Posterior vena cava (tissue), 2 donors: Measurements from ENCODE around the gene GIMD1. TPM values are rescaled to one million over a fixed set of nuclear protein-coding genes. Genes with fewer than 3 reads are reported as not detected.
"Not testable (repeated sequence)": the region's sequence is repeated elsewhere in the genome, so short reads cannot be mapped to it uniquely, and the experiment has no call there.

Source experiments
- DNase-seq: peaks from one replicate; pipeline ENCODE4 v3.0.0-alpha.2; 2020; ENCODE audit warnings: low spot score
- intact Hi-C, 2 donors: fragments of 100-400 bp; cut with DNase I; formaldehyde crosslinking; loops; one replicate each; pipeline versions ENCODE4 v1.14.1 to v1.14.2; 2022 to 2023
- total RNA-seq, 2 donors: library from RNA; stranded (reverse); fragmentation: NEBNext Ultra II Directional; extraction: Animal tissue kit (Norgen Biotek cat#: 25700); gene quantifications; one replicate each; pipeline ENCODE4 v1.2.1, GENCODE V29; 2021
- donor health status: DM: yes; HTN: yes; CAD: no.
- donor health status: DM: yes; HTN: yes; CAD: no.

Gene GIMD1
- total RNA-seq, 2 donors from 2014 or later: not detected

- DNase-seq: no peak
- intact Hi-C loops: no loop called here
Observed at GRCh38 chr4:106358899-106359298, 9.7 kb downstream of the GIMD1 start.

- DNase-seq: no peak
- intact Hi-C loops: no loop called here
Observed at GRCh38 chr4:106355193-106355592, 13.4 kb downstream of the GIMD1 start.

DNA sequence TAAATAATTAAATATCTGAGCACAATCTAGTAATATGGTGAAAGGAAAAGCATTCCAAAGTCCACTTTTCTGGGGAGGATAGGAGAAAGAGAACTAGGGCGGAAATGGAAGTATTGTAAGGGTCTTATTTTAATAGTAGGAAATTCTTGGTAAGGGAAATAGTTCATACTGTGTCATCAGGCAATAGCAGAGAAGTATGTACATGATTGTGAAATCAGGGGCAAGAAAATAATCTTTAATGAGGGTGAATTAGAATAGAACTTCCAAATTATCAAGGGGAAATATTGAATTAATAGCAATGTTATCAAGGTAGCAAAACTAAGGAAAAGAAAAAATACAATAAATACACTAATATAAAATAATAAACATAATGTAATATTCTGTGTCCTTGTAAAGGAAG lies 14.8 kb downstream of the GIMD1 start:
- intact Hi-C loops: no loop called here
- no peak for DNase-seq

DNA sequence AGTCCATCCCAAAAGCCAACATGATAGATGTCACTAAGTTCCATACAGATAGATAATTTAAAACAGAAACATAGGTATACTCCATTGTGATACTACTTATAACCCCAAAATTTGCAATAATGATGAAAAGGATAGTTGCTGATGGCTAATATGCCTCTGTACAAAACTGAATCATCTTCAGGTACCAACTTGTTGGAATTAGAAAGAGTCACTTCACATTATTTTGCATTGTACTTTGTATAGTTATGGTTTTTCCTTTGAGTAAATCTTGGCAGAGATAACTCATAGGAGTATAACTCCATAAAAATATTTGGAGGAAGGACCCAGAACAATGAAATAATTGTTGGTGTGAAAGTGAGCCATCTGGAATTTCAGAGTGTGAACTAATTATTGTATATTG lies 17.6 kb downstream of the GIMD1 start:
- intact Hi-C loops: no loop called here
- DNase-seq: no peak

DNA sequence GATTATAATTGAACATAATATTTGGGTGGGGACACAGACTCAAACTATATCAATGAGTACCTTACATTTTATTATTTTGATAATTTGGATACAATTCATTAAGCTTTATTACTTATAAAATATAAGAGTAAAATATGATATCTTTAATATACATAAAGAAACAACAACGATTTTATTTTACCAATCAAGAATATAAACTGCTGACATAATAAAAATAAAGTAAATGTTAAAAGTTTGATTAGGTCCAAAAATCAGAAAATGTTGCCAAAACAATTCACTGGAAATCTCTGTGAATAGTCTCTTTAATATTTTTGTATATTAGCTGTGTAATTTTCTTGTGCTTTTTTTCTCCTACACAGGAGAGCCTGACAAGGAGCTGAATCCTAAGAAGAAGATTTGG lies 21.4 kb downstream of the GIMD1 start:
- no peak for DNase-seq
- intact Hi-C loops: no loop called here

DNA sequence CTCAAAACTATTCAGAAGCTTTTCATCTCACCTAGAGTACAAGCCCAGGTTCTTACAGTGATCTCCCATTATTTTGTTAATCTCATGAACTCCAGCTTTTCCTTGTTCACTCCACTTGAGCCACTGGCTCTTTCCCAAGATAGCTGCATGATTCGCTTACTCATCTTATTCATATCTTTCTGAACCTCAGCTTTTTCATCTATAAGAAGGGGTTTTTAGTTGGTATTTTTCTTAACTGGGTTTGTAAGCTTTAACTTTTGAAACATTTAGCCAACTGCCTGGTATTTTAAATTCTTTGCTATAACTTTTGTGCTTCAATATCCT lies 24.0 kb downstream of the GIMD1 start:
- intact Hi-C loops: no loop called here

DNA sequence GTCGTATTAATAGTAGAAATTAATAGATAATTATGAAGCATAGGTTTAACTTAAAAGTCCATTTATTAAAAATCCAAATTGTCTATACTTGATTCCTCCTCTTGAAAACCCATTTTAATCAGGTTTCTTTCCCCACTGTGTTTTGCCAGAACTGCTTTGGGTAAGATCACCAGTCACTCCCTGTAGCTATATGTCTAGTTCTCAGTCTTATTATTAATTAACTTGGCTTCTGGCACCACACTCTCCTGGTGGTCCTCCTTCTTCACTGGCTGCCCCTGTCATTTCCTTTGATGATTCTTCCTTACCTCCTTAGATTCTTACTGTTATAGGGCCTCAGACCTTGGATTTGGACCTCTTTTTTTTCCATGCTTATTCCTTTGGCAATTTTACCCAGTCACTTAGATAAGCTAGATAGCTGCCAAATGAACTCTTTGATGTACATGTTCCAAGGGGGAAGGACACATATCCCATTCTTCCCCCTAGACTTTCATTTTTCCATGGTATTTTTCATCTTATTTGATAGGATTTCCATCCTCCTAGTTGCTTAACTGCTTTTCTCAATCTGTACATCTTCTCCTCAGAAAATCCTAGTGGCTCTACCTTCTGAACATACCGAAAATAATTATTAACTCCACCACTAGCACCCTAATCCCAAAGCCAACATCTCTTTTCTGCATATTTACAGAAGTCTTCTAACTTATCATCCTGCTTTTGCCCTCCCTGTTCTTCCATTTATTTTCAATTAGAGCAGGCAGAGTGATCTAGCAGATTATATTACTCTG lies 24.5 kb downstream of the GIMD1 start:
- intact Hi-C loops: no loop called here
- no peak for DNase-seq

More for the DNA sequence above, 24.0 kb downstream of the GIMD1 start:
- DNase-seq: no peak

- DNase-seq: no peak
- intact Hi-C loops: no loop called here
Observed at GRCh38 chr4:106340774-106341173, 27.8 kb downstream of the GIMD1 start.

- no peak for DNase-seq
- intact Hi-C loops: no loop called here
Observed at GRCh38 chr4:106339431-106339830, 29.1 kb downstream of the GIMD1 start.

GRCh38 chr4:106338671-106339070 lies 29.9 kb downstream of the GIMD1 start:
- intact Hi-C loops: no loop called here
- DNase-seq: no peak

- intact Hi-C loops: no loop called here
- no peak for DNase-seq
Observed at GRCh38 chr4:106337916-106338315, 30.7 kb downstream of the GIMD1 start.

DNA sequence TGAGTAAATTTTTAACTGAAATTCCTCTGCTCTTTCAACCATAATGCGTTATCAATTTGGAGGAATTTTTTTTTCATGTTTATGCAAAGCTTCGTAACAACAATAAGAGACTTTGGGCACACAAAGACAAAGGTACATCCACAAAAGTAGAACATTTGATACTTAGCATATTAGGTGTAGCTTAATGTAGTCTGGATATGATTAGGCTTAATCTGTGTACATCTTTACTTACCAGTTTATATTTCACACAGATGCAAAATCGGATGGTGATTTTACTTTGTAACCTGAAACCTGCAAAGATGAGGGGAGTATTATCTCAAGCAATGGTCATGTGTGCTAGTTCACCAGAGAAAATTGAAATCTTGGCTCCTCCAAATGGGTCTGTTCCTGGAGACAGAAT lies 32.0 kb downstream of the GIMD1 start:
- DNase-seq: no peak
- intact Hi-C loops: no loop called here

- no peak for DNase-seq
- intact Hi-C loops: no loop called here
Observed at GRCh38 chr4:106334741-106335470, 33.7 kb downstream of the GIMD1 start.

DNA sequence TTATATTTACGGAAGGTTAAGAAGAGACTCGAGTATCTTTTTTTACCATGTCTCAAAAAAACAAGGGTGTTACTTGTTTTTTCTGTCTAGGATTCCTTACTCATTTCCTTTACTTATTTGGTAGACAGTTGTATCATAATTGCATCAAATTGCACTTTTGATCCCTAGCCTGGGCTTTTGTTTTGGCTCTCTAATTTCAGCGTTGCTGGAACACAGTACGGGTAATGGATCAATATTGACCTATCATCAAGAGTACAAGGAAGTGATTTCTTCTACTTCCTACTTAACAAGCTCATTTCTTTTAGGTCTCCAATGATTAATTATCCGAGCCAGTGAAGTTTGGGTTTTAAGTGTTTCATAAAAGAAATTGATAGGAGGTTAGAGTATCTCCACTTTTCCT lies 35.4 kb downstream of the GIMD1 start:
- intact Hi-C loops: no loop called here
- no peak for DNase-seq

DNA sequence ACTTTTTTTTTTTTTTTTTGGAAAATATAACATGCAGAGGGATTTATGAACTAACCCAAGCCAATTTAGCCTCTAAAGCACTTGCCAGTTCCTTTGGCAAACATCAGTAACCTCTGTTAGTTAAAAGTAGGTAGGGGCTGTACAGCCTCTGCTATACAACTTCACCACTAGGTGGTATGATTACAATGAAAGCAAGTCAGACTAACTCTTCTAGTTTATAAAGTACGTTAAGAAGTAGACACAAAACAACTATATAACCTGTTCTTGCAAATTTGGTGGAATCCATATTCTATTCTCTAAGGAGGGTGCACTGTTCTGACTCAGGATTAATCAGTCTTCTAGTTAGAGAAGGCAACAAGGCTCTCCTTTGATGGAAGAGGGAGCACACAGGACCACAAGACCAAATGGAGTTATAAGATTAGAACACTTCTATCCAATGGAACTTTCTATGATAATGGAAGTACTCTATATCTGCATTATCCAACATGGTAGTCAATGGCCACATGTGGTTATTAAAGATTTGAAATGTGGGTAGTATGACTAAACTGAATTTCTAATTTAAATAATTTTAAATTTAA lies 39.4 kb downstream of the GIMD1 start:
- intact Hi-C loops: no loop called here
- DNase-seq: no peak

- DNase-seq: no peak
- intact Hi-C loops: no loop called here
Observed at GRCh38 chr4:106325800-106326199, 42.8 kb downstream of the GIMD1 start.

DNA sequence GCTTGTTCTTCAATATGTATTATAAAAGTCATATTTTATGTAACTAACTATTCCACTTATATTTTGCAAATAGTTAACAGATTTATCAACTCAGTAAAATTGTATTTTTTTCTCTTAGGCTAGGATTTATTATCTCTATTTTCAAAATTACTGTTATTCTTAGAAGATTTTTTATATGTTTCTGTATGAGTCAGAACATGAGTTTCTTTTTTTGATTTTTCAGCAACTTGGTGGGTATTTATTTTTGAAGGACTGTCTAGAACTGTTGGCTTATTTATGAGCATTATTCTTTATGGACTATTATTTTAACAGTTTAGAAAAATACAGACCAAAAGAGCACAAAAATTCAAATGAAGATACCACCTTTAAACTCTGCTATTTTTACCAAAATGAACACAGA lies 45.5 kb downstream of the GIMD1 start:
- DNase-seq: no peak
- intact Hi-C loops: no loop called here

DNA sequence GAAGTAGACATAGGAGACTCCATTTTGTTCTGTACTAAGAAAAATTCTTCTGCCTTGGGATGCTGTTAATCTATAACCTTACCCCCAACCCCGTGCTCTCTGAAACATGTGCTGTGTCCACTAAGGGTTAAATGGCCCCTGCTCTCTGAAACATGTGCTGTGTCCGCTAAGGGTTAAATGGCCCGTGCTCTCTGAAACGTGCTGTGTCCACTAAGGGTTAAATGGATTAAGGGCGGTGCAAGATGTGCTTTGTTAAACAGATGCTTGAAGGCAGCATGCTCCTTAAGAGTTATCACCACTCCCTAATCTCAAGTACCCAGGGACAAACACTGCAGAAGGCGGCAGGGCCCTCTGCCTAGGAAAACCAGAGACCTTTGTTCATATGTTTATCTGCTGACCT lies 46.8 kb downstream of the GIMD1 start:
- DNase-seq, intact Hi-C loops: not testable (repeated sequence)

DNA sequence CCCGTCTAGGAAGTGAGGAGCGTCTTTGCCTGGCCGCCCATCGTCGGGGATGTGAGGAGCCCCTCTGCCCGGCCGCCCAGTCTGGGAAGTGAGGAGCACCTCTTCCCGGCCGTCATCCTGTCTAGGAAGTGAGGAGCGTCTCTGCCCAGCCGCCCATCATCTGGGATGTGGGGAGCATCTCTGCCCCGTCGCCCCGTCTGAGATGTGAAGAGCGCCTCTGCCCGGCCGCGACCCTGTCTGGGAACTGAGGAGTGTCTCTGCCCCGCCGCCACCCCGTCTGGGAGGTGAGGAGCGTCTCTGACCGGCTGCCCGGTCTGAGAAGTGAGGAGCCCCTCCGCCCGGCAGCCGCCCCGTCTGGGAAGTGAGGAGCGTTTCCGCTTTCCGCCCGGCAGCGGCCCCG lies 47.4 kb downstream of the GIMD1 start:
- intact Hi-C loops: not testable (repeated sequence)
- peak; percentile 72 for DNase-seq

GRCh38 chr4:106320235-106320634 lies 48.3 kb downstream of the GIMD1 start:
- intact Hi-C loops: no loop called here
- DNase-seq: no peak

GRCh38 chr4:106318511-106318910 lies 50.1 kb downstream of the GIMD1 start:
- no peak for DNase-seq
- intact Hi-C loops: no loop called here
